Left kidney (tissue), 8 donors: ENCODE data around the gene SIRT6. TPM values are rescaled to one million over a fixed set of nuclear protein-coding genes. Genes with fewer than 3 reads are reported as not detected.
"Not testable (repeated sequence)": the region's sequence is repeated elsewhere in the genome, so short reads cannot be mapped to it uniquely, and the experiment has no call there.

ENCODE experiments used
- DNase-seq: peaks from one replicate; pipeline ENCODE4 v3.0.0-alpha.2; 2013
- long read RNA-seq, 8 donors: transcript quantifications; one replicate each; lab custom pipeline, GENCODE V29; 2026
- polyA plus RNA-seq: library from polyadenylated mRNA; unstranded; fragments of 120-200 nt; gene quantifications from one replicate; pipeline ENCODE4 v1.2.1, GENCODE V29; 2013; ENCODE audit not compliant: insufficient read length

The SIRT6 gene
- 16.3 TPM for polyA plus RNA-seq
- long read RNA-seq, donor 1, transcript SIRT6-202 (8 exons, 1,641 nt): major isoform, 5 of 19 reads
- long read RNA-seq, donor 1, partial matches to known transcripts: 8 of 19 reads
- long read RNA-seq, donor 1, other reads (novel, unspliced or antisense): 0 of 19 reads
- long read RNA-seq, donor 2, partial matches to known transcripts: 0 of 6 reads
- long read RNA-seq, donor 2, other reads (novel, unspliced or antisense): 0 of 6 reads
- long read RNA-seq, donor 3, partial matches to known transcripts: 0 of 4 reads
- long read RNA-seq, donor 3, other reads (novel, unspliced or antisense): 0 of 4 reads
- long read RNA-seq, donor 4: 0 reads
- long read RNA-seq, donor 5, transcript SIRT6-202 (8 exons, 1,641 nt): major isoform, 10 of 13 reads
- long read RNA-seq, donor 5, partial matches to known transcripts: 0 of 13 reads
- long read RNA-seq, donor 5, other reads (novel, unspliced or antisense): 0 of 13 reads
- long read RNA-seq, donor 6, partial matches to known transcripts: 7 of 12 reads
- long read RNA-seq, donor 6, other reads (novel, unspliced or antisense): 0 of 12 reads
- long read RNA-seq, donor 7, transcript SIRT6-202 (8 exons, 1,641 nt): major isoform, 5 of 6 reads
- long read RNA-seq, donor 7, partial matches to known transcripts: 0 of 6 reads
- long read RNA-seq, donor 7, other reads (novel, unspliced or antisense): 0 of 6 reads
- long read RNA-seq, donor 8, partial matches to known transcripts: 0 of 2 reads
- long read RNA-seq, donor 8, other reads (novel, unspliced or antisense): 0 of 2 reads

DNA sequence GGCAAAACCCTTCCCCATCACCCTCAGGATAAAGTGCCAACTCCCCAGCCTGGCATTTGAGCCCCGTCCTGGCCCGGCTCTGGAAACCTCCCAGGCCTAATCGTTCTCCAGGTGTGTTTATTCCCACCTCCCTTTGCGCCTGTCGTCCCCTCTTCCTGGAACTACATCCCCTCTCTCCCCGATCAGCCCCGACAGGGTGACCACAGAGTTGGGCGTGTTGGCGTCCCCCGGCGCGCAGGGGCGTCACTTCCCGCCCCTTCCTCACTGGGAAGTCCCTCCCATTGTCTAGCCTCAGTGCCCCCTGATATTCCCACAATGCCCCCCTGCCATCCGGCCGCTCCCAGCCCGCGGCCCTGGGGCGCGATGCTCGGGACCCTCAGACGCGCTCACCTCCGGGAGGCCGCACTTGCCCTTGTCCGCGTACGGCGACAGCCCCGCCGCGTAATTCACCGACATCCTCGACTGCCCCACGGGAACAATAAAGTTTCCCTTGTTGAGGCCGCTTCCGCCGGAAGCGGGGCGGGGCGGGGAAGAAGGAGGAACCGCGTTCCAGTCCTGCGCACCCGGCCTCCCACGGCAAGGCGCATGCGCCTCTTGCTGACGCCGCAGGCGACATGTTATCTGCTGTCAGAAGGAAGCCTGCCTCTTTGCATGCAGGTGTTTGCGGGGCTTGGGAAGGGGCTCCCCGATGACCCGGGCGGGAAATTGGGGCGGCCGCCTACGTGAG is at the start of gene SIRT6, which contains the start of gene ANKRD24:
Gene SIRT6, minus strand, starts transcription at position 480 of the 727 bp plus-strand sequence. Its CDS starts 24 bp downstream, at position 456.
Gene ANKRD24, plus strand, starts transcription at position 606 of the 727 bp plus-strand sequence. CDS start 3,737 bp downstream, outside the sequence.
- peak; percentile 93 for DNase-seq

- DNase-seq: not testable (repeated sequence)
Measured at GRCh38 chr19:4232139-4232538, 49.8 kb upstream of the SIRT6 start.

GRCh38 chr19:4231521-4231920 is 49.2 kb upstream of the SIRT6 start:
- DNase-seq: not testable (repeated sequence)

GRCh38 chr19:4230237-4230636 is 47.9 kb upstream of the SIRT6 start:
- DNase-seq: not testable (repeated sequence)

DNA sequence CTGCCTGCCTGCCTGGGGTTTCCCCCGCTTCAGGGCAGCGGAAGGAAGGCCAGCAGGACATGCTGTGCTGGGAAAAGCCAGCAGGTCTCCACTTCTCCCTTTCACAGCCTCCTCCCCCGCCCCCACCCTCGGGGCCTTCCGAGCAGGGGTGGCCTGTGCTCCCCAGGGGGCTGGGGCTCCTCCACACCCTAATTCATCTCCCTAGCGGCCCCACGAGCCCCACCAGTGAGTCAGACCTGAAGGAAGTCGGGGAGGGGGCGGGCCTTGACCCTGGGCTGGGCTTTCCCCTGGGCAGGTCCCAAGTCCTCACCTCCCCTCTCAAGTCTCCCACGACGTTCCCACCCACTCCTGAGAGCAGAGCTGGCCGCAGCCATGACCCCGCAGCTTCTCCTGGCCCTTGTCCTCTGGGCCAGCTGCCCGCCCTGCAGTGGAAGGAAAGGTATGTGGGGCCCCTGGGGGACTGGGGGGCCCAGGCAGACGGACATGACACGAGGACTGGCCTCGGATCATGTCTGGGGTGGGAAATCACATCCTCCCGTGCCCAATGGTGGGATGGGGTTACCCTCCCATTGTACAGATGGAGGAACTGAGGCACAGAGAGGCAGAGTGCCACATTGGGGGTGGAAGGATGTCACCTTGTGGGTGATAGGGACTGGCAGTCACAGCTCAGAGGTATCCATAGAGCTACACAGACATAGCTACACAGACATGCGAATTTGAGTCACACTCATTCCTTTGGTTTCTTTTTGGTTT is 47.0 kb upstream of the SIRT6 start, which contains the start of gene EBI3:
Gene EBI3, plus strand, starts transcription at position 345 of the 753 bp plus-strand sequence. Its CDS starts 28 bp downstream, at position 373.
- DNase-seq: no peak

DNA sequence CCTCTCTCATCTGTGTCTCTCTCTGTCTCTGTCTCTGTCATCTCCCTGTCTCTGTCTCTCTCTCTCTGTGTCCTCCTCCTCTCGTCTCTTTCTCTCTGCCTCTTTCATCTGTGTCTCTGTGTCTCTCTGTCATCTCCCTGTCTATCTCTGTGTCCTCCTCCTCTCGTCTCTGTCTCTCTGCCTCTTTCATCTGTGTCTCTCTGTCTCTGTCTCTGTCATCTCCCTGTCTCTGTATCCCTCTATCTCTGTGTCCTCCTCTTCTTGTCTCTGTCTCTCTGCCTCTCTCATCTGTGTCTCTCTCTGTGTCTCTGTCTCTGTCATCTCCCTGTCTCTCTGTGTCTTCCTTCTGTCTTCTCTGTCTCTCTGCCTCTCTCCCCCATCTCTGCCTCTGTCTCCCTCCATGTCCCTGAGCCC is 46.4 kb upstream of the SIRT6 start:
- DNase-seq: no peak

- DNase-seq: no peak
Measured at GRCh38 chr19:4227771-4228170, 45.4 kb upstream of the SIRT6 start.

- no peak for DNase-seq
Measured at GRCh38 chr19:4225885-4226284, 43.5 kb upstream of the SIRT6 start.

- DNase-seq: no peak
Measured at GRCh38 chr19:4224470-4224869, 42.1 kb upstream of the SIRT6 start.

DNA sequence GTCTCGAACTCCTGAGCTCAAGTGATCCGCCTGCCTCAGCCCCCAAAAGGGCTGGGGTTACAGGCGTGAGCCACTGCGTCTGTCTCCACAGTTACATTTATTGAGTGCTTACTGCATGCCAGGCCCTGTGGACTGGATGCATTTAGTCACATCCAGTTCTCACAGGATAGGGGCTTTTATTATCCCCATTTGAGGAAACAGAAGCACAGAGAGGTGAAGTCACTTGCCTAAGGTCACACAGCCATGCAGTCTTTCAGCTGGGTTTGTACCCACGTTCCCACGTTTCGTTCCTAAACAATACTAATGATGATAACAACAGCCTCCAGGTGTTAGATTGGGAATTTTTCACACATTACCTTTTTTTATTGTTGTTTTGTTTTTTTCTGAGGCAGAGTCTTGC is 37.8 kb upstream of the SIRT6 start:
- DNase-seq: no peak

GRCh38 chr19:4218523-4218922 is 36.2 kb upstream of the SIRT6 start:
- not testable (repeated sequence) for DNase-seq

GRCh38 chr19:4217429-4218264 is 35.3 kb upstream of the SIRT6 start:
- DNase-seq: no peak

GRCh38 chr19:4216846-4217245 is 34.5 kb upstream of the SIRT6 start:
- DNase-seq: no peak

DNA sequence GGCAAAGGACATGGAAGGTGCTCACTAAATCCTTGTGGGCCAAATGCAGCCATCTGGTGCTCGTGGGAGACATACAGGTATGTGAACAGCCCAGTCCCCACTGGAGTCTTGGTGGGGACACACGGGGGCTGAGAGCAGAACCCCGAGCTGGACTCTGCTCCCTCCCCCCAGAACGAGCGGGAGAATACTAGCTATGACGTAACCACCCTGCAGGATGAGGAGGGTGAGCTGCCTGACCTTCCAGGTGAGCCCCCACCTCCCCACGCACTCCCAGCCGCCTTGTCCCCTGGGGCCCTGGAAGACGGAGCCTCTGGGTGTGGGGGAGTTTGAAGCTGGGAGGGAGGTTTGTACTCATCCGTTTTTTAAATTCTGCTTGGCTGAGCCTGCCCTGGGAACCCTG is 33.4 kb upstream of the SIRT6 start:
- DNase-seq: no peak

DNA sequence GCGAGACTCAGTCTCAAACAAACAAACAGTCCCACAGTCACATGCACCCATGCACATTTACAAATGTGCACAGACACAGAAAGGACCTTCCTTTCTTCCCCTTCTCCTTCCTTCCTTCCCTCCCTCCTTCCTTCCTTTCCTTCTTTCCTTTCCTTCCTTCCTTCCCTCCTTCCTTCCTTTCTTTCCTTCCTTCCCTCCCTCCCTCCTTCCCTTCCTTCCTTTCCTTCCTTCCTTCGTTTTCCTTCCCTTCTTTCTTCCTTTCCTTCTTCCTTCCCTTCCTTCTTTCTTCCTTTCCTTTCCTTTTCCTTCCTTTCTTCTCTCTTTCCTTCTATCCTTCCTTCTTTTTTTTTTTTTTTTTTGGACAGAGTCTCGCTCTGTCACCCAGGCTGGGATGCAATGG is 30.8 kb upstream of the SIRT6 start:
- no peak for DNase-seq

GRCh38 chr19:4210166-4210731 is 27.9 kb upstream of the SIRT6 start:
- DNase-seq: no peak

DNA sequence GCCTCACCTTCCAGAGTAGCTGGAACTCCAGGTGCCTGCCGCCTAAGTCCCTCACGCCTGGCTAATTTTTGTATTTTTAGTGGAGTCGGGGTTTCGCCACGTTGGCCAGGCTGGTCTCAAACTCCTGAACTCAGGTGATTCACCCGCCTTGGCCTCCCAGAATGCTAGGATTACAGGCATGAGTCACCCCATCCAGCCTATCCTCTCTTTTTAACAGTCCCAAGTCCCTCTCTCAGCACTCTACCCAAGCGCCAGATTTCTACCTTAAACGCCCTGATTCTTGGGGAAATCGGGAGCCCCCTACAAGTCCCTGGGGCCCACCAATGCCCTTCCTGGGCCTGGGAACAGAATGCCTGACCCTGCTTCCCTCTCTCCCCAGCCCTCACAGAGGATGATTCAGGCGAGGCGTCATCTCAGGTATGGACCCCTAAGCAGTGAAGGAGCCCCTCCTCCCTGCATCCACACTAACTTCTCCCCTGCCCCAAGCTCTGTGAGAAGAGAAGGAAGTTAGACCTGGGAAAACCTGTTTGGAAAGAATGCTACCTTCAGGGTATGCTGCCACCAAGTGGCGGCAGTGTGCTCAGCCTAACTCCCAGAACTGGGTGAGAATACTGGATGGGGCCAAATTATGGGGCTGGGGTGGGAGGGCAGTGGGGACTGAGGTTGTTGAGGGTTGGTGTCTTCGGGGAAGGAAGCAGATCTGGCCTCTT is 26.2 kb upstream of the SIRT6 start:
- DNase-seq: no peak

DNA sequence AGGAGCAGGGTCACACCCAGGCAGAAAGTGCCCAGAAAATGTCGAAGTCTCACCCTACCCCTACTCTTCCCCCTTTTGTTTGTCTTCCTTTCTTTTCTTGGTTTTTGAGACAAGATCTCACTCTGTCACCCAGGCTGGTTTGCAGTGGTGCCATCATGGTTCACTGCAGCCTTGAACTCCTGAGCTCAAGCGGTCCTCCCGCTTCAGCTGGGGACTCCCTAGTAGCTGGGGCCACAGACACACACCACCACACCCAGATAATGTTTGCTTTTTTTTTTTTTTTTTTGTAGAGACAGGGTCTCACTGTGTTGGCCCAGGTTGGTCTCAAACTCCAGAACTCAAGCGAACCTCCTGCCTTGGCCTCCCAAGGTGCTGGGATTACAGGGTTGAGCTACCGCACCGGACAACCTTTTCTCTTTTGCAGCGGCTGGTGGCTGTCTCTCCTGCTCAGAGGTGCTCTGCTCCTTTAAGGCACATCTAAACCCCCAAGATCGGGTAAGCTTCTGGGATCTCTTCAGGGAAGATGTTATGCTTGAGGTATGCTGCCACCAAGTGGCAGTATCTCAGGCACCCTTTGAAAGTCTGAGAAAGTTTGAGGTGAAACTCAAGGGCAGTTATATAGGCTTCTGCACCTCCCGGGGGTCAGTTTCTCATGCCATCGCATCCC is 24.6 kb upstream of the SIRT6 start:
- no peak for DNase-seq

GRCh38 chr19:4201798-4202197 is 19.4 kb upstream of the SIRT6 start:
- no peak for DNase-seq
